Endothelial cell of umbilical vein (primary cell): ENCODE results near the gene RASAL1. TPM values are rescaled to one million over a fixed set of nuclear protein-coding genes. Genes with fewer than 3 reads are reported as not detected.

ENCODE experiments used
- BruUV-seq: library from RNA; stranded (reverse); fragments of 400-500 nt; replicated peaks from 2 replicates; lab custom pipeline; 2021; lab: Mats Ljungman, UMichigan
- CTCF ChIA-PET: fragments of 300-600, 350-600 bp; sonication (Branson Sonifier 250); formaldehyde crosslinking; loops from one replicate; lab custom pipeline; 2021; ENCODE audit warnings: antibody characterized with exemption, inconsistent platforms; lab: Charles Lee
- POLR2A ChIA-PET: fragments of 300-600, 350-600 bp; sonication (Branson Sonifier 250); formaldehyde crosslinking; loops from one replicate; lab custom pipeline; 2021; ENCODE audit warnings: antibody characterized with exemption, inconsistent platforms; lab: Charles Lee
- DNase-seq: peaks from one replicate; pipeline ENCODE4 v3.0.0-alpha.2; 2011; ENCODE audit warnings: low read depth, low spot score
- FAIRE-seq: peaks from 2 replicates; lab custom pipeline; 2011; peaks lifted over from hg19 to GRCh38; lab: Jason Lieb, UNC
- H2AFZ ChIP-seq: 2 replicates; pipeline ENCODE4 v1.6.0; 2012; ENCODE audit warnings: low read depth, low read length, control low read depth, inconsistent platforms
- H3K27ac ChIP-seq: 2 replicates; pipeline ENCODE4 v1.5.1; 2011; ENCODE audit warnings: low read depth, mild to moderate bottlenecking, control low read depth, low read length, moderate library complexity; ENCODE audit not compliant: insufficient read depth
- H3K27me3 ChIP-seq, 2 experiments: 2 replicates each; pipeline versions ENCODE4 v1.6.0 to v1.6.1; 2011; ENCODE audit warnings: low read length in 2 of 2, mixed read lengths in 1 of 2; ENCODE audit not compliant: control insufficient read depth in 2 of 2, insufficient read depth in 2 of 2
- H3K36me3 ChIP-seq, 2 experiments: 2 replicates in 1 of 2; 3 replicates in 1 of 2; pipeline ENCODE4 v1.5.1; 2011; ENCODE audit warnings: low read length in 2 of 2, mild to moderate bottlenecking in 1 of 2, moderate library complexity in 1 of 2; ENCODE audit not compliant: control insufficient read depth in 2 of 2, insufficient read depth in 2 of 2; ENCODE audit errors: extremely low read depth in 1 of 2
- H3K4me1 ChIP-seq: 3 replicates; pipeline ENCODE4 v1.5.1; 2011; ENCODE audit warnings: mild to moderate bottlenecking, low read length; ENCODE audit not compliant: control insufficient read depth, insufficient read depth; ENCODE audit errors: extremely low read depth
- H3K4me2 ChIP-seq: 2 replicates; pipeline ENCODE4 v1.6.1; 2011; ENCODE audit warnings: low read length, control low read depth, mixed read lengths; ENCODE audit not compliant: insufficient read depth
- H3K4me3 ChIP-seq, 3 experiments: fragments of 200-600 bp in 1 of 3; sonication (generic), shearing (Covaris generic) in 1 of 3; replicated peaks in 1 of 3; 2 replicates each; pipeline ENCODE4 v1.5.1; 2011 to 2016; ENCODE audit warnings: control low read depth in 3 of 3, low read length in 3 of 3, mild to moderate bottlenecking in 2 of 3, inconsistent platforms in 1 of 3, low read depth in 1 of 3, moderate library complexity in 1 of 3; ENCODE audit not compliant: insufficient read depth in 1 of 3
- H3K79me2 ChIP-seq: 2 replicates; pipeline ENCODE4 v1.6.0; 2012; ENCODE audit warnings: low read length, inconsistent platforms; ENCODE audit not compliant: control insufficient read depth, insufficient read depth
- H3K9ac ChIP-seq: replicated peaks from 2 replicates; pipeline ENCODE3; 2011; ENCODE audit warnings: low read length, control low read depth; ENCODE audit not compliant: insufficient read depth; ENCODE audit errors: extremely low read depth
- H3K9me1 ChIP-seq: replicated peaks from 3 replicates; pipeline ENCODE4 v1.6.0; 2011; ENCODE audit warnings: mild to moderate bottlenecking, low read length; ENCODE audit not compliant: control insufficient read depth, insufficient read depth; ENCODE audit errors: extremely low read depth
- H3K9me3 ChIP-seq: replicated peaks from 2 replicates; pipeline ENCODE4 v1.5.1; 2012; ENCODE audit warnings: low read length, inconsistent platforms; ENCODE audit not compliant: control insufficient read depth, insufficient read depth
- H4K20me1 ChIP-seq: replicated peaks from 2 replicates; pipeline ENCODE3; 2011; ENCODE audit warnings: mild to moderate bottlenecking, low read length; ENCODE audit not compliant: control insufficient read depth, insufficient read depth; ENCODE audit errors: extremely low read depth
- CTCF ChIP-seq, 2 donors: IDR thresholded peaks; 1 replicate in 1 of 2; 2 replicates in 1 of 2; pipeline ENCODE4 v1.5.1; 2011; ENCODE audit warnings: low read length in 2 of 2, mild to moderate bottlenecking in 2 of 2, moderate library complexity in 2 of 2, control low read depth in 1 of 2, inconsistent platforms in 1 of 2, low read depth in 1 of 2; ENCODE audit not compliant: insufficient read depth in 1 of 2; ENCODE audit errors: extremely low read depth in 1 of 2
- EZH2 ChIP-seq: IDR thresholded peaks from 2 replicates; pipeline ENCODE4 v1.6.1; 2012; ENCODE audit warnings: borderline replicate concordance, low read depth, mild to moderate bottlenecking, moderate library complexity, low read length, inconsistent platforms; ENCODE audit not compliant: severe bottlenecking
- GATA2 ChIP-seq: IDR thresholded peaks from 2 replicates; pipeline ENCODE4 v1.7.0; 2011; ENCODE audit warnings: low read depth, mild to moderate bottlenecking, moderate library complexity, mixed read lengths, low read length; ENCODE audit not compliant: insufficient read length, insufficient read depth
- JUN ChIP-seq: IDR thresholded peaks from 2 replicates; pipeline ENCODE4 v1.6.1; 2011; ENCODE audit warnings: borderline replicate concordance, low read depth; ENCODE audit not compliant: insufficient read length, insufficient read depth
- MAX ChIP-seq: IDR thresholded peaks from 2 replicates; pipeline ENCODE4 v1.6.1; 2011; ENCODE audit not compliant: insufficient read depth, insufficient read length
- MYC ChIP-seq: IDR thresholded peaks from one replicate; pipeline ENCODE4 v1.6.1; 2011; ENCODE audit warnings: mild to moderate bottlenecking, low read depth, low read length
- POLR2A ChIP-seq: IDR thresholded peaks from 2 replicates; pipeline ENCODE4 v1.6.1; 2012; ENCODE audit warnings: low read depth, mild to moderate bottlenecking, control low read depth, low read length
- POLR2AphosphoS5 ChIP-seq: IDR thresholded peaks from 2 replicates; pipeline ENCODE4 v1.6.1; 2012; ENCODE audit warnings: low read depth, mild to moderate bottlenecking, control low read depth, low read length, moderate library complexity; ENCODE audit not compliant: insufficient read depth
- dilution Hi-C: fragments of 300-500 bp; cut with MboI; formaldehyde crosslinking; loops from one replicate; pipeline ENCODE4 v1.15.0; 2019; ENCODE audit warnings: low sequenced_read_pairs; ENCODE audit not compliant: extremely low pct_ligation_motif_present
- intact Hi-C: fragments of 100-400 bp; cut with micrococcal nuclease; formaldehyde crosslinking; loops from one replicate; pipeline ENCODE4 v1.10.0; 2022
- polyA plus RNA-seq, 4 experiments: library from polyadenylated mRNA; depleted of rRNA in 3 of 4; stranded (reverse) in 3 of 4; unstranded in 1 of 4; fragments of >200 nt; gene quantifications; 2 replicates each; pipeline versions ENCODE4 v1.2.1 to v1.2.3, GENCODE V29; 2011 to 2012; ENCODE audit warnings: missing spikeins in 1 of 4
- total RNA-seq: library from RNA; stranded (reverse); gene quantifications from 2 replicates; pipeline ENCODE4 v1.2.3, GENCODE V29; 2021

RASAL1 gene
- total and polyA plus RNA-seq, 2 donors (not counting 3 experiments of a cell fraction or from before 2014, with no cell fraction given) = not detected

GRCh38 chr12:113106361-113106760, 29.2 kb downstream of the RASAL1 start:
- H4K20me1 ChIP-seq = no peaks in the 10 kb centered on the region
- H3K4me3 ChIP-seq = no peak overlapping the region
- no peaks in the 10 kb centered on the region for H3K9me1 ChIP-seq
- H3K27ac ChIP-seq = no peak overlapping the region
- no peaks in the 10 kb centered on the region for H3K79me2 ChIP-seq
- H3K9ac ChIP-seq = no peak overlapping the region
- FAIRE-seq (no peak), DNase-seq (no peak)
- dilution Hi-C loops = no loop called here
- H2AFZ ChIP-seq = no peak overlapping the region
- TF ChIP-seq GATA2 (no peak), MAX (no peak), MYC (no peak)
- H3K27me3 ChIP-seq = peaks cover 0 to 3% of the 10 kb centered on the region in 2 experiments
- no peaks in the 10 kb centered on the region for H3K9me3 ChIP-seq
- no peaks in the 10 kb centered on the region for H3K4me1 ChIP-seq
- POLR2A ChIA-PET = no interaction called here
- no peak overlapping the region for H3K4me2 ChIP-seq
- H3K36me3 ChIP-seq = no peaks in the 10 kb centered on the region
- CTCF ChIA-PET = interaction anchor here (0.9 kb wide), 1 partner anchor 44 kb away, joined by 3 read pairs; no protein-coding TSS in a partner anchor
- BruUV-seq = no TSS peak
- intact Hi-C loops = no loop called here

- no peaks in the 10 kb centered on the region for H3K9me1 ChIP-seq
- TF ChIP-seq POLR2AphosphoS5 = no peak
- no peak for TF ChIP-seq CTCF (IDR thresholded peaks at IDR 0.05; ENCODE audit: extremely low read depth in 1 of 2, insufficient read depth in 1 of 2, low read depth in 1 of 2, low read length in 2 of 2)
- no peak for TF ChIP-seq MAX
- TF ChIP-seq EZH2 = no peak
- no peak for TF ChIP-seq JUN
- no peak for TF ChIP-seq MYC
- no peak for TF ChIP-seq POLR2A
- TF ChIP-seq GATA2 = no peak
- H2AFZ ChIP-seq = no peak overlapping the region
- CTCF ChIA-PET = no interaction called here
- dilution Hi-C loops (no loop called here), intact Hi-C loops (no loop called here)
- H3K36me3 ChIP-seq = no peaks in the 10 kb centered on the region
- BruUV-seq = no TSS peak
- no peak for DNase-seq
- H3K9me3 ChIP-seq = no peaks in the 10 kb centered on the region
- H3K27ac ChIP-seq = no peak overlapping the region
- no peak overlapping the region for H3K4me3 ChIP-seq
- FAIRE-seq = no peak
- no peaks in the 10 kb centered on the region for H3K4me1 ChIP-seq
- POLR2A ChIA-PET = no interaction called here
- no peaks in the 10 kb centered on the region for H4K20me1 ChIP-seq
- H3K79me2 ChIP-seq = no peaks in the 10 kb centered on the region
- peaks cover 0 to 3% of the 10 kb centered on the region in 2 experiments for H3K27me3 ChIP-seq
- no peak overlapping the region for H3K9ac ChIP-seq
- H3K4me2 ChIP-seq = no peak overlapping the region
Measured at GRCh38 chr12:113105606-113106271, 29.8 kb downstream of the RASAL1 start.
